Measurements from ENCODE around the gene TGOLN2. TPM values are rescaled to one million over a fixed set of nuclear protein-coding genes. Genes with fewer than 3 reads are reported as not detected.
"Not testable (repeated sequence)": the region's sequence is repeated elsewhere in the genome, so short reads cannot be mapped to it uniquely, and the experiment has no call there.

The TGOLN2 gene
- total RNA-seq, 1 experiment from 2014 or later, result 112 TPM

- no peak for DNase-seq (ENCODE audit: low read depth)
Measured at GRCh38 chr2:85340034-85340892, 12.5 kb upstream of the TGOLN2 start.

- DNase-seq (ENCODE audit: low read depth), result no peak
Measured at GRCh38 chr2:85334928-85335327, 7.1 kb upstream of the TGOLN2 start.

GRCh38 chr2:85333877-85334276 is 6.1 kb upstream of the TGOLN2 start:
- not testable (repeated sequence) for DNase-seq (ENCODE audit: low read depth)

DNA sequence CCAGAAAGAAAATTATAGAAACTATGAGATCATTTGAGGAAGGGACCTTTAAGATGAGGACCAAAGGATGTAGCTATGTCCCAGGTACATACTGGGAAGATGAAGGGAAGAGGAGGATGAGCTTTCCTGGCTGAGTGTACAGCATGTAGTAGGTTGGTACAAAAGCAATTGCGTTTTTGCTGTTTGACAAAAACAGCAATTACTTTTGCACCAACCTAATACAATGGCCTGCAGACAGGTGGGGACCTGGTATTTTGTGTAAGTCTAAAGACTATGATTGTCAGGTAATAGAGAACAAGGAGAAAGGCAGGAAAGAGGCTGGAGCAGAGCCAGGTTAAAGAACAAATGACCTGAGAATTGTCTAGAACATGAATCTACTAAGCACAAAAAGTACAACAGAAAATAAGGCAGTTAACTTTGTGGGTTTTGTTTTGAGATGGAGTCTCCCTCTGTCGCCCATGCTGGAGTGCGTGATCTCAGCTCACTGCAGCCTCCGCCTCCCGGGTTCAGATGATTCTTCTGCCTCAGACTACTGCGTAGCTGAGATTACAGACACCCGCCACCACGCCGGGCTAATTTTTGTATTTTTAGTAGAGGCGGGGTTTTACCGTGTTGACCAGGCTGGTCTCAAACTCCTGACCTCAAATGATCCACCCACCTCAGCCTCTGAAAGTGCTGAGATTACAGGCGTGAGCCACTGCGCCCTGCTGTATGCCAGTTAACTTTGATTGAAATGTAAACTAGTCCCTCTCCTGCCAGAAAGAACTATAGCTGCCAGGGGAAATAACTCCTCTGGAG is 3.2 kb upstream of the TGOLN2 start:
- no peak for DNase-seq (ENCODE audit: low read depth)

DNA sequence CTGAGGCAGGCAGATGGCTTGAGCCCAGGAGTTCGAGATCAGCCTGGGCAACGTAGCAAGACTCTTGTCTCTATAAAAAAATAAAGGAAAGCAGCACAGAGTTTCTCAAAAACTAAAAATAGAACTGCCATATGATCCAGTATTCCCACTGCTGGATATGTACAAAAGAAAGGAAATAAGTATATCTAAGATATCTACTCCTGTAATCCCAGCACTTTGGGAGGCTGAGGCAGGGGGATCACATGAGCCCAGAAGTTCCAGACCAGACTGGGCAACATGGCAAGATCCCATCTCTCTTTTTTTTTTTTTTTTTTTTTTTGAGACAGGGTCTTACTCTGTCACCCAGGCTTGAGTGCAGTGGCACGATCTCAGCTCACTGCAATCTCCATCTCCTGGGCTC is 1.9 kb upstream of the TGOLN2 start:
- DNase-seq (ENCODE audit: low read depth), result not testable (repeated sequence)

DNA sequence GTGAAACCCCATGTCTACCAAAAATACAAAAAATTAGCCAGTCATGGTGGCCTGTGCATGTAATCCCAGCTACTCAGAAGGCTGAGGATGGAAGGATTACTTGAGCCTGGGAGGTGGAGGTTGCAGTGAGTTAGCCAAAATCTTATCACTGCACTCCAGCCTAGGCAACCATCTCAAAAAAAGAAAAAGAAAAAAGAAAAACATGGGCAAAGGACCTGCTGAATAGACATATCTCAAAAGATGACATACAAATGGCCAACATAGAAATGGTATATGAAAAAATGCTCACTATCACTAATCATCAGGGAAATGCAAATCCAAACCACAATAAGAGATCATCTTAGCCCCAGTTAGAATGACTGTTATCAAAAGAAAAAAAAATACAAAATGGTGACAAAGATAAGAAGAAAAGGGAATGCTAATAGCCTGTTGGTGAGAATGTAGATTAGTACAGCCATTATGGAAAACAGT is 1.4 kb upstream of the TGOLN2 start:
- DNase-seq (ENCODE audit: low read depth), result no peak

- peak; percentile 57 for DNase-seq (ENCODE audit: low read depth)
Measured at GRCh38 chr2:85327160-85327821, 498 bp downstream of the TGOLN2 start.

GRCh38 chr2:85326406-85327159 is 1.2 kb downstream of the TGOLN2 start:
- DNase-seq (ENCODE audit: low read depth), result peak; percentile 20

DNA sequence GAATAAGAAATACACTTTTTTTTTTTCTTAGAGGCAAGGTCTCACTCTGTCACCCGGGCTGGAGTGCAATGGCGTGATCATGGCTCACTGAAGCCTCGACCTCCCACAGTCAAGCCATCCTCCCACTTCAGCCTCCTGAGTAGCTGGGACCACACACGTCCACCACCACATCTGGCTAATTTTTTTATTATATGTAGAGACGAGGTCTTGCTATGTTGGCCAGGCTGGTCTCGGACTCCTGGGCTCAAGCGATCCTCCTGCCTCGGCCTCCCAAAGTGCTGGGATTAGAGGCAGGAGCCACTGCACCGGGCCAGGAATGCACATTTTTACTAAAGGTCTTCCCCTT is 2.4 kb downstream of the TGOLN2 start:
- no peak for DNase-seq (ENCODE audit: low read depth)

GRCh38 chr2:85324639-85325465 is 2.9 kb downstream of the TGOLN2 start:
- no peak for DNase-seq (ENCODE audit: low read depth)

- DNase-seq (ENCODE audit: low read depth), result not testable (repeated sequence)
Measured at GRCh38 chr2:85323988-85324367, 3.8 kb downstream of the TGOLN2 start.

GRCh38 chr2:85323351-85323987 is 4.3 kb downstream of the TGOLN2 start:
- no peak for DNase-seq (ENCODE audit: low read depth)

DNA sequence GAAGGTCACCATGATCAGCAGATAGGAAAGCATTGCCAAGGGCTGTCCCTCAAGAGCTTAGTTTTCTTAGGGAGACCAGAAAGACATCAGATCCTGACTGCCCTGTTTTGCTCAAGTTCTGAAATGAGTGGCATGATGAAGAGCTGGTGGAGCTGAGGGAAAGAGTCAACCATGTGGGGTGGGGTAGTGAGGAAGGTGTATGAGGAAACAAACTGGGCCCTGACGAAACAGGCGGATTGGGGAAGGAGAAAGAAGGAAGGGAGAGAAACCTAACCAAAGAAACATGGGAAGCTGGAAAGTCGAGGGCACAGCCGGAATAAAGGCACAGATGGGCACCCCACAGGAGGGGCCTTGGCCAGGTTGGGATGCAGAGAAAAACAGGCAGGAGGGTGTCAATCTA is 8.0 kb downstream of the TGOLN2 start:
- no peak for DNase-seq (ENCODE audit: low read depth)

- peak; percentile 84 for DNase-seq (ENCODE audit: low read depth)
Measured at GRCh38 chr2:85318222-85319074, 9.3 kb downstream of the TGOLN2 start.

- DNase-seq (ENCODE audit: low read depth), result not testable (repeated sequence)
Measured at GRCh38 chr2:85315921-85316320, 11.9 kb downstream of the TGOLN2 start.

DNA sequence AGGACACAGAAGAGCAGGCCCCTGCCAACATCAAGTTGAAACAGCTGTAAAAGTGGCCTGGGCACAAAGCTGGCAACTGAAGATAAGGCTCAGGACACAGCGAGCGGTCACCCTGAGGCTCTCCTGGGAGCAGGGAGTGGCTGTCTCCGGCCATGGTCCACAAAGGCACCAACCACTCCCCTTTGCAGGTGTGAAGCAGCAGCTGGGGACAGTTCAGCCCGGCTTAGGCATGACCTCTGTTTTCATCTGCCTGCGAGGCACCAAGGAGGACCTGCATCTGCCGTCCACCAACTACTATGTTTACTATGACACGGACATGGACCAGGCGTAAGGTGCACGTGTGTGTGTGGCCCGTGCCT is 12.9 kb downstream of the TGOLN2 start:
- no peak for DNase-seq (ENCODE audit: low read depth)

GRCh38 chr2:85312404-85312803 is 15.4 kb downstream of the TGOLN2 start:
- peak; percentile 66 for DNase-seq (ENCODE audit: low read depth)

GRCh38 chr2:85310330-85310729 is 17.5 kb downstream of the TGOLN2 start:
- no peak for DNase-seq (ENCODE audit: low read depth)

GRCh38 chr2:85309699-85310321 is 18.0 kb downstream of the TGOLN2 start:
- DNase-seq (ENCODE audit: low read depth), result no peak

Measured in RPMI7951 (cell line).